HL-60 (cell line): ENCODE results near the gene DHRS7B.

Source experiments
- CTCF ChIP-seq: IDR thresholded peaks from one replicate; pipeline ENCODE4 v1.5.1; 2011; ENCODE audit warnings: low read length, control low read depth, inconsistent platforms; ENCODE audit not compliant: insufficient read depth
- GABPA ChIP-seq: IDR thresholded peaks from 2 replicates; pipeline ENCODE4 v1.6.1; 2012; ENCODE audit warnings: low read depth
- POLR2AphosphoS5 ChIP-seq: IDR thresholded peaks from 2 replicates; pipeline ENCODE4 v1.6.1; 2012; ENCODE audit warnings: low read depth
- SPI1 ChIP-seq: IDR thresholded peaks from 2 replicates; pipeline ENCODE4 v1.6.1; 2012; ENCODE audit warnings: low read depth, mild to moderate bottlenecking, borderline replicate concordance

GRCh38 chr17:21161498-21162393 lies 35.0 kb downstream of the DHRS7B start:
- TF ChIP-seq CTCF, result no peak
- TF ChIP-seq POLR2AphosphoS5, result no peak
- no peak for TF ChIP-seq GABPA
- no peak for TF ChIP-seq SPI1
